K562 (cell line): ENCODE results near the gene CEP295NL. TPM values are rescaled to one million over a fixed set of nuclear protein-coding genes. Genes with fewer than 3 reads are reported as not detected.

Source experiments
- ATAC-seq: fragments of 200-7000 bp; cut with Tn5 transposase; 3 replicates; pipeline ENCODE4 v1.9.1; 2020; ENCODE audit warnings: moderate library complexity
- BruUV-seq: library from RNA; stranded (reverse); fragments of 400-500 nt; replicated peaks from 2 replicates; lab custom pipeline; 2021; lab: Mats Ljungman, UMichigan
- CTCF ChIA-PET: fragments of 300-600 bp; formaldehyde crosslinking; extraction: SDS; loops from one replicate; lab custom pipeline; 2021; ENCODE audit warnings: low intra/inter-chr PET ratio; lab: Yijun Ruan, JAX
- POLR2A ChIA-PET: fragments of 300-600, 350-650 bp; sonication (Branson Sonifier 250); formaldehyde crosslinking; extraction: SDS; loops from one replicate; lab custom pipeline; 2021; ENCODE audit warnings: antibody characterized with exemption, inconsistent platforms; lab: Yijun Ruan, JAX
- DNase-seq, 4 experiments: peaks; one replicate each; pipeline versions ENCODE4 v3.0.0 to v3.0.0-alpha.2; 2011 to 2018; ENCODE audit warnings: low spot score in 3 of 4, mixed read lengths in 3 of 4; ENCODE audit errors: extremely low read depth in 1 of 4
- FAIRE-seq: peaks from 2 replicates; lab custom pipeline; 2011; peaks lifted over from hg19 to GRCh38; lab: Jason Lieb, UNC
- H2AFZ ChIP-seq: 2 replicates; pipeline ENCODE4 v1.6.0; 2011; ENCODE audit warnings: low read depth, low read length, control low read depth, inconsistent platforms
- H3K27ac ChIP-seq: fragments of 200-600 bp; 3 replicates; pipeline ENCODE4 v1.8.0; 2011; ENCODE audit warnings: low read depth, mild to moderate bottlenecking, control low read depth, inconsistent platforms, low read length, moderate library complexity, mixed read lengths; ENCODE audit errors: extremely low read depth
- H3K27me3 ChIP-seq, 2 experiments: fragments of 300-600 bp in 1 of 2; 2 replicates in 1 of 2; 3 replicates in 1 of 2; pipeline versions ENCODE4 v1.6.0 to v1.8.0; 2011; ENCODE audit warnings: inconsistent platforms in 2 of 2, low read length in 2 of 2, mild to moderate bottlenecking in 1 of 2, mixed read lengths in 1 of 2, moderate library complexity in 1 of 2; ENCODE audit not compliant: control insufficient read depth in 2 of 2, insufficient read depth in 2 of 2
- H3K36me3 ChIP-seq: fragments of 300-600 bp; 3 replicates; pipeline ENCODE4 v1.8.0; 2011; ENCODE audit warnings: mild to moderate bottlenecking, low read length, inconsistent platforms; ENCODE audit not compliant: control insufficient read depth, insufficient read depth
- H3K4me1 ChIP-seq, 2 experiments: fragments of 200-600 bp in 1 of 2; replicated peaks in 1 of 2; 2 replicates in 1 of 2; 3 replicates in 1 of 2; pipeline versions ENCODE4 v1.5.1 to v1.8.0; 2011; ENCODE audit warnings: inconsistent platforms in 2 of 2, low read length in 2 of 2, mild to moderate bottlenecking in 1 of 2, mixed read lengths in 1 of 2, moderate library complexity in 1 of 2; ENCODE audit not compliant: control insufficient read depth in 2 of 2, insufficient read depth in 2 of 2
- H3K4me2 ChIP-seq: 2 replicates; pipeline ENCODE4 v1.6.1; 2011; ENCODE audit warnings: low read length, control low read depth, inconsistent platforms, mixed read lengths; ENCODE audit not compliant: insufficient read depth
- H3K4me3 ChIP-seq: fragments of 200-600 bp; sonication (generic), shearing (Covaris generic); 2 replicates; pipeline ENCODE4 v1.5.1; 2016; ENCODE audit warnings: control low read depth, inconsistent platforms
- H3K79me2 ChIP-seq: fragments of 200-600 bp; 3 replicates; pipeline ENCODE4 v1.8.0; 2011; ENCODE audit warnings: low read length, inconsistent platforms; ENCODE audit not compliant: control insufficient read depth, insufficient read depth
- H3K9ac ChIP-seq, 2 experiments: 2 replicates each; pipeline versions ENCODE4 v1.6.0 to v1.6.1; 2011; ENCODE audit warnings: low read depth in 2 of 2, low read length in 2 of 2, control low read depth in 1 of 2, inconsistent platforms in 1 of 2, mild to moderate bottlenecking in 1 of 2, mixed read lengths in 1 of 2; ENCODE audit not compliant: insufficient read depth in 1 of 2
- H3K9me1 ChIP-seq: one replicate; pipeline ENCODE4 v1.6.0; 2011; ENCODE audit warnings: inconsistent platforms, mild to moderate bottlenecking, low read length, moderate library complexity; ENCODE audit not compliant: control insufficient read depth, insufficient read depth
- H3K9me3 ChIP-seq: replicated peaks from 2 replicates; pipeline ENCODE4 v1.5.1; 2011; ENCODE audit warnings: low read depth, low read length, inconsistent platforms; ENCODE audit not compliant: control insufficient read depth, insufficient read depth
- H4K20me1 ChIP-seq: replicated peaks from 2 replicates; pipeline ENCODE4 v1.6.1; 2011; ENCODE audit warnings: low read length, inconsistent platforms, mixed read lengths; ENCODE audit not compliant: control insufficient read depth, insufficient read depth
- ARID4B ChIP-seq: sonication (generic); formaldehyde crosslinking; IDR thresholded peaks from 2 replicates; pipeline ENCODE4 v1.8.0; 2022; ENCODE audit warnings: mild to moderate bottlenecking, missing genetic modification reagents
- NFIC ChIP-seq: fragments of 450-650 bp; IDR thresholded peaks from 2 replicates; pipeline ENCODE4 v1.6.1; 2017; ENCODE audit warnings: mild to moderate bottlenecking, inconsistent platforms
- WGBS: fragments of 100-300 bp; shearing (Covaris generic); methylation state at CpG from one replicate; pipeline ENCODE4 v1.1.6; 2016; ENCODE audit warnings: low coverage, mixed read lengths; ENCODE audit not compliant: insufficient coverage; ENCODE audit errors: missing lambda C conversion rate; 5-methylcytosine and 5-hydroxymethylcytosine counted together
- in situ Hi-C: fragments of 300-500 bp; cut with MboI; formaldehyde crosslinking; loops from 4 replicates; pipeline ENCODE4 v1.15.0; 2018; ENCODE audit warnings: inconsistent platforms, mixed read lengths
- intact Hi-C: fragments of 100-400 bp; cut with micrococcal nuclease; formaldehyde crosslinking; loops from 2 replicates; pipeline ENCODE4 v1.14.2; 2022
- polyA plus RNA-seq, 8 experiments: library from polyadenylated mRNA; depleted of rRNA in 4 of 8; stranded (reverse) in 5 of 8; unstranded in 3 of 8; fragments of >200 nt; fragmentation: Nextera tagmentation in 2 of 8; fragmentation: Illumina TruSeq in 1 of 8; extraction: Ambion mirVana in 2 of 8; extraction: Trizol in 1 of 8; gene quantifications; 2 replicates each; pipeline versions ENCODE4 v1.2.1 to v1.2.3, GENCODE V29; 2011 to 2014; ENCODE audit warnings: inconsistent platforms in 1 of 8, missing spikeins in 1 of 8
- total RNA-seq, 7 experiments: library from RNA; depleted of rRNA in 6 of 7; stranded (reverse); fragments of >200 nt in 6 of 7; fragmentation: Illumina TruSeq in 2 of 7; extraction: Trizol in 2 of 7; gene quantifications; 2 replicates each; pipeline versions ENCODE4 v1.2.1 to v1.2.3, GENCODE V29; 2011 to 2021; ENCODE audit warnings: low replicate concordance in 1 of 7

The CEP295NL gene
- total and polyA plus RNA-seq, 9 of the 15 experiments (the other 6 are each of a cell fraction or from before 2014, with no cell fraction given), result not detected

- no peak overlapping the region for H3K4me3 ChIP-seq
- no peak overlapping the region for H3K4me2 ChIP-seq
- 9% methylated on average over 24 of the region's 28 CpGs for WGBS
- ChIA-PET POLR2A (no interaction called here), CTCF (no interaction called here)
- peak; percentile 68 for ATAC-seq
- peaks cover 18% of the 10 kb centered on the region for H4K20me1 ChIP-seq
- no TSS peak for BruUV-seq
- DNase-seq, result peak; percentile 20 to 57 (median 50)
- peak overlapping the region in 1 of 2 experiments; percentile 35; a peak in 2 of 4 replicates for H3K9ac ChIP-seq
- no peak for TF ChIP-seq NFIC
- TF ChIP-seq ARID4B (CRISPR knock-in tag), result 0 out of 2 replicates have a peak, but pooled peaks have one; percentile 22
- H2AFZ ChIP-seq, result no peak overlapping the region
- peaks cover 50 to 74% of the 10 kb centered on the region in 2 experiments; a peak in 4 of 5 replicates for H3K27me3 ChIP-seq
- no peaks in the 10 kb centered on the region for H3K79me2 ChIP-seq
- no peak for FAIRE-seq
- no peaks in the 10 kb centered on the region for H3K9me3 ChIP-seq
- no peaks in the 10 kb centered on the region for H3K9me1 ChIP-seq
- no peak overlapping the region for H3K27ac ChIP-seq
- H3K36me3 ChIP-seq, result no peaks in the 10 kb centered on the region
- intact Hi-C loops, result no loop called here
- in situ Hi-C loops, result no loop called here
- H3K4me1 ChIP-seq, result peaks cover 0 to 17% of the 10 kb centered on the region in 2 experiments; a peak in 2 of 5 replicates
Measured at GRCh38 chr17:78923660-78924453, 20.9 kb upstream of the CEP295NL start.
